ENCODE results near the gene GAS7. TPM values are rescaled to one million over a fixed set of nuclear protein-coding genes. Genes with fewer than 3 reads are reported as not detected.

Gene GAS7
- total and polyA plus RNA-seq, 2 experiments from 2014 or later = 1.9 to 10.7 TPM

DNA sequence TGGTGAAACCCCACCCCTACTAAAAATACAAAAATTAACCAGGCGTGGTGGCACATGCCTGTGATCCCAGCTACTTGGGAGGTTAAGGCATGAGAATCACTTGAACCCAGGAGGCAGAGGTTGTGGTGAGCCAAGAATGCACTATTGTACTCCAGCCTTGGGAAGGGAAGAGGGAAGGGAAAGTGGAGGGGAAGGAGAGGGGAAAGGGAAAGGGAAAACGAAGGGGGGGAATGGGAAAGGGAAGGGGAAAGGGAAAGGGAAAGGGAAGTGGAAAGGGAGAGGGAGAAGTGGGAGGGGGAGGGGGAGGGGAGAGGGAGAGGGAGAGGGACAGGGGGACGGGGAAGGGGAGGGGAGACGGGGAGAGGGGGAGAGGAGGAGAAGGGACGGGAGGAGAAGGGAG, 122.5 kb downstream of the GAS7 start:
- Histone ChIP-seq H3K4me2 (no peak overlapping the region), H2AFZ (no peak overlapping the region), H4K20me1 (replicated peaks; ENCODE audit: insufficient read depth) (no peaks in the 10 kb centered on the region), H3K9me2 (ENCODE audit: insufficient read depth) (peaks cover 11% of the 10 kb centered on the region), H3K27ac (ENCODE audit: low read depth) (no peak overlapping the region), H3K79me2 (replicated peaks; ENCODE audit: insufficient read depth) (no peaks in the 10 kb centered on the region), H3K4me1 (ENCODE audit: insufficient read depth) (peaks cover 3% of the 10 kb centered on the region; the same call in 1 of the 2 replicates), H3F3A (replicated peaks; ENCODE audit: low read depth) (no peaks in the 10 kb centered on the region), H3K27me3 (ENCODE audit: insufficient read depth) (no peaks in the 10 kb centered on the region), H3K36me3 (ENCODE audit: insufficient read depth) (no peaks in the 10 kb centered on the region), H3K4me3 (no peak overlapping the region)
- no peak overlapping the region for H3K4me3 Mint-ChIP-seq
- no peak for DNase-seq (ENCODE audit: low spot score)
- H3K4me1 Mint-ChIP-seq = peaks cover 21% of the 10 kb centered on the region
- H3K9me3 Mint-ChIP-seq = peaks cover 6% of the 10 kb centered on the region; the same call in 2 of the 3 replicates
- H3K27me3 Mint-ChIP-seq (ENCODE audit: insufficient read depth, low read depth, poor library complexity) = no peaks in the 10 kb centered on the region
- TF ChIP-seq POLR2AphosphoS5 (IDR thresholded peaks at IDR 0.05; ENCODE audit: low read depth) (no peak), CREB1 (CRISPR knock-in tag; IDR thresholded peaks at IDR 0.05; ENCODE audit: low read depth) (no peak)
- TF ChIP-seq, protein P1, sequence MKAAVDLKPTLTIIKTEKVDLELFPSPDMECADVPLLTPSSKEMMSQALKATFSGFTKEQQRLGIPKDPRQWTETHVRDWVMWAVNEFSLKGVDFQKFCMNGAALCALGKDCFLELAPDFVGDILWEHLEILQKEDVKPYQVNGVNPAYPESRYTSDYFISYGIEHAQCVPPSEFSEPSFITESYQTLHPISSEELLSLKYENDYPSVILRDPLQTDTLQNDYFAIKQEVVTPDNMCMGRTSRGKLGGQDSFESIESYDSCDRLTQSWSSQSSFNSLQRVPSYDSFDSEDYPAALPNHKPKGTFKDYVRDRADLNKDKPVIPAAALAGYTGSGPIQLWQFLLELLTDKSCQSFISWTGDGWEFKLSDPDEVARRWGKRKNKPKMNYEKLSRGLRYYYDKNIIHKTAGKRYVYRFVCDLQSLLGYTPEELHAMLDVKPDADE (IDR thresholded peaks at IDR 0.05) = no peak
- TF ChIP-seq, protein P2, sequence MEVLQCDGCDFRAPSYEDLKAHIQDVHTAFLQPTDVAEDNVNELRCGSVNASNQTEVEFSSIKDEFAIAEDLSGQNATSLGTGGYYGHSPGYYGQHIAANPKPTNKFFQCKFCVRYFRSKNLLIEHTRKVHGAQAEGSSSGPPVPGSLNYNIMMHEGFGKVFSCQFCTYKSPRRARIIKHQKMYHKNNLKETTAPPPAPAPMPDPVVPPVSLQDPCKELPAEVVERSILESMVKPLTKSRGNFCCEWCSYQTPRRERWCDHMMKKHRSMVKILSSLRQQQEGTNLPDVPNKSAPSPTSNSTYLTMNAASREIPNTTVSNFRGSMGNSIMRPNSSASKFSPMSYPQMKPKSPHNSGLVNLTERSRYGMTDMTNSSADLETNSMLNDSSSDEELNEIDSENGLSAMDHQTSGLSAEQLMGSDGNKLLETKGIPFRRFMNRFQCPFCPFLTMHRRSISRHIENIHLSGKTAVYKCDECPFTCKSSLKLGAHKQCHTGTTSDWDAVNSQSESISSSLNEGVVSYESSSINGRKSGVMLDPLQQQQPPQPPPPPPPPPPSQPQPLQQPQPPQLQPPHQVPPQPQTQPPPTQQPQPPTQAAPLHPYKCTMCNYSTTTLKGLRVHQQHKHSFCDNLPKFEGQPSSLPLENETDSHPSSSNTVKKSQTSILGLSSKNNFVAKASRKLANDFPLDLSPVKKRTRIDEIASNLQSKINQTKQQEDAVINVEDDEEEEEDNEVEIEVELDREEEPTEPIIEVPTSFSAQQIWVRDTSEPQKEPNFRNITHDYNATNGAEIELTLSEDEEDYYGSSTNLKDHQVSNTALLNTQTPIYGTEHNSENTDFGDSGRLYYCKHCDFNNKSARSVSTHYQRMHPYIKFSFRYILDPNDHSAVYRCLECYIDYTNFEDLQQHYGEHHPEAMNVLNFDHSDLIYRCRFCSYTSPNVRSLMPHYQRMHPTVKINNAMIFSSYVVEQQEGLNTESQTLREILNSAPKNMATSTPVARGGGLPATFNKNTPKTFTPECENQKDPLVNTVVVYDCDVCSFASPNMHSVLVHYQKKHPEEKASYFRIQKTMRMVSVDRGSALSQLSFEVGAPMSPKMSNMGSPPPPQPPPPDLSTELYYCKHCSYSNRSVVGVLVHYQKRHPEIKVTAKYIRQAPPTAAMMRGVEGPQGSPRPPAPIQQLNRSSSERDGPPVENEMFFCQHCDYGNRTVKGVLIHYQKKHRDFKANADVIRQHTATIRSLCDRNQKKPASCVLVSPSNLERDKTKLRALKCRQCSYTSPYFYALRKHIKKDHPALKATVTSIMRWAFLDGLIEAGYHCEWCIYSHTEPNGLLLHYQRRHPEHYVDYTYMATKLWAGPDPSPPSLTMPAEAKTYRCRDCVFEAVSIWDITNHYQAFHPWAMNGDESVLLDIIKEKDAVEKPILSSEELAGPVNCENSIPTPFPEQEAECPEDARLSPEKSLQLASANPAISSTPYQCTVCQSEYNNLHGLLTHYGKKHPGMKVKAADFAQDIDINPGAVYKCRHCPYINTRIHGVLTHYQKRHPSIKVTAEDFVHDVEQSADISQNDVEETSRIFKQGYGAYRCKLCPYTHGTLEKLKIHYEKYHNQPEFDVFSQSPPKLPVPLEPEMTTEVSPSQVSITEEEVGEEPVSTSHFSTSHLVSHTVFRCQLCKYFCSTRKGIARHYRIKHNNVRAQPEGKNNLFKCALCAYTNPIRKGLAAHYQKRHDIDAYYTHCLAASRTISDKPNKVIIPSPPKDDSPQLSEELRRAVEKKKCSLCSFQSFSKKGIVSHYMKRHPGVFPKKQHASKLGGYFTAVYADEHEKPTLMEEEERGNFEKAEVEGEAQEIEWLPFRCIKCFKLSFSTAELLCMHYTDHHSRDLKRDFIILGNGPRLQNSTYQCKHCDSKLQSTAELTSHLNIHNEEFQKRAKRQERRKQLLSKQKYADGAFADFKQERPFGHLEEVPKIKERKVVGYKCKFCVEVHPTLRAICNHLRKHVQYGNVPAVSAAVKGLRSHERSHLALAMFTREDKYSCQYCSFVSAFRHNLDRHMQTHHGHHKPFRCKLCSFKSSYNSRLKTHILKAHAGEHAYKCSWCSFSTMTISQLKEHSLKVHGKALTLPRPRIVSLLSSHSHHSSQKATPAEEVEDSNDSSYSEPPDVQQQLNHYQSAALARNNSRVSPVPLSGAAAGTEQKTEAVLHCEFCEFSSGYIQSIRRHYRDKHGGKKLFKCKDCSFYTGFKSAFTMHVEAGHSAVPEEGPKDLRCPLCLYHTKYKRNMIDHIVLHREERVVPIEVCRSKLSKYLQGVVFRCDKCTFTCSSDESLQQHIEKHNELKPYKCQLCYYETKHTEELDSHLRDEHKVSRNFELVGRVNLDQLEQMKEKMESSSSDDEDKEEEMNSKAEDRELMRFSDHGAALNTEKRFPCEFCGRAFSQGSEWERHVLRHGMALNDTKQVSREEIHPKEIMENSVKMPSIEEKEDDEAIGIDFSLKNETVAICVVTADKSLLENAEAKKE (CRISPR knock-in tag; IDR thresholded peaks at IDR 0.05) = no peak
- TF ChIP-seq, protein P3, sequence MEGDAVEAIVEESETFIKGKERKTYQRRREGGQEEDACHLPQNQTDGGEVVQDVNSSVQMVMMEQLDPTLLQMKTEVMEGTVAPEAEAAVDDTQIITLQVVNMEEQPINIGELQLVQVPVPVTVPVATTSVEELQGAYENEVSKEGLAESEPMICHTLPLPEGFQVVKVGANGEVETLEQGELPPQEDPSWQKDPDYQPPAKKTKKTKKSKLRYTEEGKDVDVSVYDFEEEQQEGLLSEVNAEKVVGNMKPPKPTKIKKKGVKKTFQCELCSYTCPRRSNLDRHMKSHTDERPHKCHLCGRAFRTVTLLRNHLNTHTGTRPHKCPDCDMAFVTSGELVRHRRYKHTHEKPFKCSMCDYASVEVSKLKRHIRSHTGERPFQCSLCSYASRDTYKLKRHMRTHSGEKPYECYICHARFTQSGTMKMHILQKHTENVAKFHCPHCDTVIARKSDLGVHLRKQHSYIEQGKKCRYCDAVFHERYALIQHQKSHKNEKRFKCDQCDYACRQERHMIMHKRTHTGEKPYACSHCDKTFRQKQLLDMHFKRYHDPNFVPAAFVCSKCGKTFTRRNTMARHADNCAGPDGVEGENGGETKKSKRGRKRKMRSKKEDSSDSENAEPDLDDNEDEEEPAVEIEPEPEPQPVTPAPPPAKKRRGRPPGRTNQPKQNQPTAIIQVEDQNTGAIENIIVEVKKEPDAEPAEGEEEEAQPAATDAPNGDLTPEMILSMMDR (conservative IDR thresholded peaks at IDR 0.05; ENCODE audit: low read depth in 2 of 2) = no peak
- H3K27ac Mint-ChIP-seq = no peak overlapping the region
- ATAC-seq = no peak
- H3K36me3 Mint-ChIP-seq (ENCODE audit: low read depth) = 0 out of 3 replicates have a peak, but pooled peaks cover 4% of the 10 kb centered on the region
